Right lobe of liver (tissue), 6 donors: ENCODE measurements around the gene DTX3. TPM values are rescaled to one million over a fixed set of nuclear protein-coding genes. Genes with fewer than 3 reads are reported as not detected.
"Not testable (repeated sequence)": the region's sequence is repeated elsewhere in the genome, so short reads cannot be mapped to it uniquely, and the experiment has no call there.

ENCODE experiments used
- ATAC-seq, 4 donors: fragments of 200-7000 bp; cut with Tn5 transposase; one replicate each; pipeline ENCODE4 v1.9.1; 2020; ENCODE audit warnings: mild to moderate bottlenecking in 4 of 4, moderate library complexity in 4 of 4
- DNase-seq, 3 donors: peaks; one replicate each; pipeline ENCODE4 v3.0.0-alpha.2; 2020
- H3K27ac ChIP-seq, 3 donors: fragments of 200-600 bp; one replicate each; pipeline ENCODE4 v1.8.0; 2022
- H3K27me3 ChIP-seq, 2 donors: fragments of 200-600 bp; one replicate each; pipeline ENCODE4 v1.8.0; 2022
- H3K36me3 ChIP-seq, 4 donors: fragments of 200-600 bp; sonication (generic) in 1 of 4; one replicate each; pipeline versions ENCODE4 v1.5.1 to v1.8.0; 2017 to 2022; ENCODE audit warnings: control low read depth in 1 of 4
- H3K4me1 ChIP-seq, 4 donors: fragments of 200-600 bp; sonication (generic) in 1 of 4; one replicate each; pipeline versions ENCODE4 v1.5.1 to v1.8.0; 2017 to 2022; ENCODE audit warnings: control low read depth in 1 of 4
- H3K4me3 ChIP-seq, 3 donors: fragments of 200-600 bp; one replicate each; pipeline ENCODE4 v1.8.0; 2022
- H3K9me3 ChIP-seq, 4 donors: fragments of 200-600 bp; sonication (generic) in 1 of 4; one replicate each; pipeline versions ENCODE4 v1.5.1 to v1.8.0; 2017 to 2022; ENCODE audit warnings: control low read depth in 1 of 4
- CTCF ChIP-seq, 4 donors: fragments of 200-600 bp in 3 of 4; fragments of 450-650 bp in 1 of 4; IDR thresholded peaks; one replicate each; pipeline versions ENCODE4 v1.5.1 to v1.8.0; 2016 to 2022; ENCODE audit warnings: antibody characterized with exemption in 4 of 4, mild to moderate bottlenecking in 2 of 4
- POLR2A ChIP-seq: fragments of 450-650 bp; IDR thresholded peaks from one replicate; pipeline ENCODE4 v1.6.1; 2017; ENCODE audit warnings: antibody characterized with exemption, mild to moderate bottlenecking
- WGBS: methylation state at CpG from one replicate; pipeline ENCODE4 v1.1.6; 2018; ENCODE audit warnings: low coverage, low lambda C conversion rate; ENCODE audit not compliant: insufficient coverage; ENCODE audit errors: missing lambda C conversion rate; 5-methylcytosine and 5-hydroxymethylcytosine counted together
- intact Hi-C, 2 donors: fragments of 100-400 bp; cut with DNase I; formaldehyde crosslinking; loops; one replicate each; pipeline versions ENCODE4 v1.11.2 to v1.14.1; 2022
- total RNA-seq, 6 experiments: library from RNA; depleted of rRNA in 2 of 6; stranded (reverse); fragments of >200 nt in 2 of 6; fragmentation: NEBNext Ultra II Directional in 3 of 6; extraction: Animal tissue kit (Norgen Biotek cat#: 25700) in 3 of 6; gene quantifications; one replicate each; pipeline versions ENCODE4 v1.1.0 to v1.2.4, GENCODE V29; 2016 to 2023
- donor health status: DM: no; HTN: yes; CAD: no.
- donor health status: DM: no; HTN: no; CAD: no.
- donor health status: DM: no; HTN: no; CAD: no.
- donor health status: DM: no; HTN: yes; CAD: no.
- donor health status: DM: no; HTN: yes; CAD: no.

DTX3 gene
- total RNA-seq, 6 experiments from 2014 or later = 0.86 to 2.7 (median 1.9) TPM

DNA sequence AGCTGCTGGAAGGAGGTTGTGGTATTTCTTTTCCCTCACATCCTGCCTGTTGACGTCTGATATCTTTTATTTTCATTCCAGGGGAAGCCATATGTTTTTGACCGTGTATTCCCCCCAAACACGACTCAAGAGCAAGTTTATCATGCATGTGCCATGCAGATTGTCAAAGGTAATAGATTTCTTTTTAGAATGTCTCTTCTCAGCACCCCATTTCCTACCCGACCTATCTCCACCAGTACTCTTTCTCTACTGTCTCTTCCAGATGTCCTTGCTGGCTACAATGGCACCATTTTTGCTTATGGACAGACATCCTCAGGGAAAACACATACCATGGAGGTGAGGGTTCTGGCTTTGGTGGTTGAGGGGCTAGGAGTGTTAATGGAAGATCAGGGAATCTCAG, 41.3 kb upstream of the DTX3 start:
- no peak overlapping the region for H3K27ac ChIP-seq
- no peaks in the 10 kb centered on the region for H3K4me1 ChIP-seq
- 33% methylated on average over 4 of the region's 4 CpGs for WGBS
- H3K27me3 ChIP-seq = no peaks in the 10 kb centered on the region
- DNase-seq = no peak
- TF ChIP-seq CTCF (IDR thresholded peaks at IDR 0.05) (no peak), POLR2A (no peak)
- intact Hi-C loops = no loop called here
- no peak for ATAC-seq
- no peaks in the 10 kb centered on the region for H3K9me3 ChIP-seq
- no peak overlapping the region for H3K4me3 ChIP-seq
- H3K36me3 ChIP-seq = no peaks in the 10 kb centered on the region

- ATAC-seq (no peak), DNase-seq (no peak)
- intact Hi-C loops = no loop called here
- Histone ChIP-seq H3K36me3 (no peaks in the 10 kb centered on the region), H3K4me3 (no peak overlapping the region), H3K4me1 (no peaks in the 10 kb centered on the region), H3K9me3 (no peaks in the 10 kb centered on the region), H3K27me3 (no peaks in the 10 kb centered on the region), H3K27ac (no peak overlapping the region)
- 64% methylated on average over 7 of the region's 7 CpGs for WGBS
- TF ChIP-seq CTCF (IDR thresholded peaks at IDR 0.05) (no peak), POLR2A (no peak)
Observed at GRCh38 chr12:57564178-57564740, 40.4 kb upstream of the DTX3 start.

GRCh38 chr12:57568838-57569237, 35.8 kb upstream of the DTX3 start:
- ATAC-seq = no peak
- Histone ChIP-seq H3K4me1 (no peaks in the 10 kb centered on the region), H3K4me3 (no peak overlapping the region), H3K36me3 (no peaks in the 10 kb centered on the region), H3K9me3 (no peaks in the 10 kb centered on the region), H3K27ac (no peak overlapping the region), H3K27me3 (no peaks in the 10 kb centered on the region)
- DNase-seq = no peak
- 77% methylated on average over 1 of the region's 6 CpGs for WGBS
- TF ChIP-seq POLR2A (no peak), CTCF (IDR thresholded peaks at IDR 0.05) (no peak)
- intact Hi-C loops = no loop called here

DNA sequence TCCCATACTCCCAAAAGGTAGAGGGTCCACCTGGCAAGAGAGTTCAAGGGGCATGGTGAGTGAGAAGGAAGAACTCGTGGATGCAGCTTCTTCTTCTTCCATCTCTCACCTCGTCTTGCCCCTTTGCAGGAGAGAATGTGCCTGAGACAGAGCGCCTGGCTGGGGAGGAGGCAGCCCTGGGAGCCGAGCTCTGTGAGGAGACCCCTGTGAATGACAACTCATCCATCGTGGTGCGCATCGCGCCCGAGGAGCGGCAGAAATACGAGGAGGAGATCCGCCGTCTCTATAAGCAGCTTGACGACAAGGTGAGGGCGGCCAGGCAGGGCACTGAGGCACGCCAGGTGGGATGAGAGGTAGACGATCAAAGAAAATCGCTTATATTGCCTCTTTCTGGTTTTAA, 34.8 kb upstream of the DTX3 start:
- DNase-seq = no peak
- WGBS = 74% methylated on average over 18 of the region's 18 CpGs
- no peak overlapping the region for H3K4me3 ChIP-seq
- no peaks in the 10 kb centered on the region for H3K36me3 ChIP-seq
- no peak overlapping the region for H3K27ac ChIP-seq
- no peaks in the 10 kb centered on the region for H3K27me3 ChIP-seq
- no peak for TF ChIP-seq POLR2A
- no peak for TF ChIP-seq CTCF (IDR thresholded peaks at IDR 0.05)
- H3K9me3 ChIP-seq = no peaks in the 10 kb centered on the region
- intact Hi-C loops = no loop called here
- H3K4me1 ChIP-seq = no peaks in the 10 kb centered on the region
- ATAC-seq = no peak

- intact Hi-C loops, ATAC-seq: not testable (repeated sequence)
Observed at GRCh38 chr12:57570438-57570837, 34.2 kb upstream of the DTX3 start.

More at GRCh38 chr12:57570438-57570837, 34.2 kb upstream of the DTX3 start:
- not testable (repeated sequence) for H3K4me1 ChIP-seq, H3K4me3 ChIP-seq, H3K9me3 ChIP-seq, H3K27me3 ChIP-seq, DNase-seq, H3K27ac ChIP-seq, H3K36me3 ChIP-seq
- WGBS = 66% methylated on average over 12 of the region's 13 CpGs
